Measurements from ENCODE around the gene MYH14.

The MYH14 gene

GRCh38 chr19:50281491-50281890 lies 78.1 kb downstream of the MYH14 start:
- Histone ChIP-seq H3K36me3 (ENCODE audit: control insufficient read depth, low read length) (no peaks in the 10 kb centered on the region), H3K9me2 (replicated peaks; ENCODE audit: control insufficient read depth, low read length) (no peaks in the 10 kb centered on the region), H3K4me2 (ENCODE audit: low read length) (no peak overlapping the region), H3K9me3 (ENCODE audit: control insufficient read depth, insufficient read depth, low read length) (no peaks in the 10 kb centered on the region), H3K4me1 (ENCODE audit: control insufficient read depth, low read length) (no peaks in the 10 kb centered on the region), H3K4me3 (ENCODE audit: low read length) (no peak overlapping the region), H3K27ac (ENCODE audit: low read depth, low read length) (no peak overlapping the region), H3K27me3 (ENCODE audit: control insufficient read depth, low read length) (peaks cover 6% of the 10 kb centered on the region; the same call in 1 of the 2 replicates), H3K79me2 (ENCODE audit: control insufficient read depth, low read length) (no peaks in the 10 kb centered on the region), H3F3A (ENCODE audit: control insufficient read depth, insufficient read depth) (no peaks in the 10 kb centered on the region), H4K20me1 (ENCODE audit: control insufficient read depth, insufficient read depth, low read depth, low read length) (no peaks in the 10 kb centered on the region)
- TF ChIP-seq, protein P1, sequence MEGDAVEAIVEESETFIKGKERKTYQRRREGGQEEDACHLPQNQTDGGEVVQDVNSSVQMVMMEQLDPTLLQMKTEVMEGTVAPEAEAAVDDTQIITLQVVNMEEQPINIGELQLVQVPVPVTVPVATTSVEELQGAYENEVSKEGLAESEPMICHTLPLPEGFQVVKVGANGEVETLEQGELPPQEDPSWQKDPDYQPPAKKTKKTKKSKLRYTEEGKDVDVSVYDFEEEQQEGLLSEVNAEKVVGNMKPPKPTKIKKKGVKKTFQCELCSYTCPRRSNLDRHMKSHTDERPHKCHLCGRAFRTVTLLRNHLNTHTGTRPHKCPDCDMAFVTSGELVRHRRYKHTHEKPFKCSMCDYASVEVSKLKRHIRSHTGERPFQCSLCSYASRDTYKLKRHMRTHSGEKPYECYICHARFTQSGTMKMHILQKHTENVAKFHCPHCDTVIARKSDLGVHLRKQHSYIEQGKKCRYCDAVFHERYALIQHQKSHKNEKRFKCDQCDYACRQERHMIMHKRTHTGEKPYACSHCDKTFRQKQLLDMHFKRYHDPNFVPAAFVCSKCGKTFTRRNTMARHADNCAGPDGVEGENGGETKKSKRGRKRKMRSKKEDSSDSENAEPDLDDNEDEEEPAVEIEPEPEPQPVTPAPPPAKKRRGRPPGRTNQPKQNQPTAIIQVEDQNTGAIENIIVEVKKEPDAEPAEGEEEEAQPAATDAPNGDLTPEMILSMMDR (IDR thresholded peaks at IDR 0.05; ENCODE audit: low read depth, low read length, poor library complexity, severe bottlenecking), result no peak
- no peak for TF ChIP-seq EZH2phosphoT487 (IDR thresholded peaks at IDR 0.05; ENCODE audit: borderline replicate concordance, low read length)

DNA sequence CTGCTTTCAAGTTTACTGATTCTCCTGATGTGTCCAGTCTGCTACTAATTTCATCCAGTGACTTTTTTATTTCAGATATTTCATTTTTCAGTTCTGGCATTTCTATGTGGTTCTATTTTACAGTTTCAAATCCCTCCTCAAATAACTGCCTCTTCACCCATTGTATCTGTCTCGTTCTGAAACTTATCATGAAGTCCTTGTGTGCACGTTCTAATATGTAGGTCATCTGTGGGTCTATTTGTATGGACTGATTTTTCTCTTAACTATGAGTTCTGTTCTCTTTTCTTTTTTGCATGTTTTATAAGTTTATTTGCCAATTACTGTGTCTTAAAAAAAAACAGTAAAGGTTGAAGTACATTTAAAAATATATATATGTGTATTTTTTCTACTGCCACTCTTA lies 82.4 kb downstream of the MYH14 start:
- Histone ChIP-seq H3K9me3 (ENCODE audit: control insufficient read depth, insufficient read depth, low read length) (no peaks in the 10 kb centered on the region), H3K4me2 (ENCODE audit: low read length) (no peak overlapping the region), H4K20me1 (ENCODE audit: control insufficient read depth, insufficient read depth, low read depth, low read length) (no peaks in the 10 kb centered on the region), H3K36me3 (ENCODE audit: control insufficient read depth, low read length) (no peaks in the 10 kb centered on the region), H3K4me1 (ENCODE audit: control insufficient read depth, low read length) (no peaks in the 10 kb centered on the region), H3K27ac (ENCODE audit: low read depth, low read length) (no peak overlapping the region), H3F3A (ENCODE audit: control insufficient read depth, insufficient read depth) (no peaks in the 10 kb centered on the region), H3K27me3 (ENCODE audit: control insufficient read depth, low read length) (peaks cover 9% of the 10 kb centered on the region), H3K4me3 (ENCODE audit: low read length) (no peak overlapping the region), H3K9me2 (replicated peaks; ENCODE audit: control insufficient read depth, low read length) (no peaks in the 10 kb centered on the region), H3K79me2 (ENCODE audit: control insufficient read depth, low read length) (no peaks in the 10 kb centered on the region)
- no peak for TF ChIP-seq EZH2phosphoT487 (IDR thresholded peaks at IDR 0.05; ENCODE audit: borderline replicate concordance, low read length)
- TF ChIP-seq, protein P1 (IDR thresholded peaks at IDR 0.05; ENCODE audit: low read depth, low read length, poor library complexity, severe bottlenecking), result no peak

- Histone ChIP-seq H3K9me3 (ENCODE audit: control insufficient read depth, insufficient read depth, low read length) (no peaks in the 10 kb centered on the region), H3K4me2 (ENCODE audit: low read length) (no peak overlapping the region), H4K20me1 (ENCODE audit: control insufficient read depth, insufficient read depth, low read depth, low read length) (no peaks in the 10 kb centered on the region), H3K4me3 (ENCODE audit: low read length) (no peak overlapping the region), H3K27me3 (ENCODE audit: control insufficient read depth, low read length) (peaks cover 9% of the 10 kb centered on the region), H3K79me2 (ENCODE audit: control insufficient read depth, low read length) (no peaks in the 10 kb centered on the region), H3K4me1 (ENCODE audit: control insufficient read depth, low read length) (no peaks in the 10 kb centered on the region), H3K9me2 (replicated peaks; ENCODE audit: control insufficient read depth, low read length) (no peaks in the 10 kb centered on the region), H3K27ac (ENCODE audit: low read depth, low read length) (no peak overlapping the region), H3F3A (ENCODE audit: control insufficient read depth, insufficient read depth) (no peaks in the 10 kb centered on the region), H3K36me3 (ENCODE audit: control insufficient read depth, low read length) (no peaks in the 10 kb centered on the region)
- TF ChIP-seq, protein P1 (IDR thresholded peaks at IDR 0.05; ENCODE audit: low read depth, low read length, poor library complexity, severe bottlenecking), result no peak
- no peak for TF ChIP-seq EZH2phosphoT487 (IDR thresholded peaks at IDR 0.05; ENCODE audit: borderline replicate concordance, low read length)
Measured at GRCh38 chr19:50286443-50286842, 83.0 kb downstream of the MYH14 start.

DNA sequence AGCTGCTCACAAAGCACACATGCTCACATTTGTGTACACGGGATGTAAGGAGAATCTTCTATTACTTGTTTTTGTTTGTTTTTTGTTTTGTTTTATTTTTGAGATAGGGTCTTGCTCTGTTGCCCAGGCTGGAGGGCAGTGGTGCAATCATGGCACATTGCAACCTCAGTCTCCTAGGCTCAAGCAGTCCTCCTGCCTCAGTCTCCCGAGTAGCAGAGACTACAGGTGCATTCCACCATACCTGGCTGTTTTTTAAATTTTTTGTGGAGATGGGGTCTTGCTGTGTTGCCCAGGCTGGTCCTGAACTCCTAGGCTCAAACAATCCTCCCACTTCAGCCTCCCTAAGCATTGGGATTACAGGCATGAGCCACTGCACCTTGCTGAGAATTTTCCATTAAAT lies 83.9 kb downstream of the MYH14 start:
- no peaks in the 10 kb centered on the region for H3K4me1 ChIP-seq (ENCODE audit: control insufficient read depth, low read length)
- H3K36me3 ChIP-seq (ENCODE audit: control insufficient read depth, low read length), result no peaks in the 10 kb centered on the region
- no peaks in the 10 kb centered on the region for H3F3A ChIP-seq (ENCODE audit: control insufficient read depth, insufficient read depth)
- H4K20me1 ChIP-seq (ENCODE audit: control insufficient read depth, insufficient read depth, low read depth, low read length), result no peaks in the 10 kb centered on the region
- no peak overlapping the region for H3K4me2 ChIP-seq (ENCODE audit: low read length)
- H3K27ac ChIP-seq (ENCODE audit: low read depth, low read length), result no peak overlapping the region
- peaks cover 9% of the 10 kb centered on the region for H3K27me3 ChIP-seq (ENCODE audit: control insufficient read depth, low read length)
- H3K4me3 ChIP-seq (ENCODE audit: low read length), result no peak overlapping the region
- no peaks in the 10 kb centered on the region for H3K79me2 ChIP-seq (ENCODE audit: control insufficient read depth, low read length)
- H3K9me3 ChIP-seq (ENCODE audit: control insufficient read depth, insufficient read depth, low read length), result no peaks in the 10 kb centered on the region
- TF ChIP-seq EZH2phosphoT487 (IDR thresholded peaks at IDR 0.05; ENCODE audit: borderline replicate concordance, low read length), result no peak
- TF ChIP-seq, protein P1 (IDR thresholded peaks at IDR 0.05; ENCODE audit: low read depth, low read length, poor library complexity, severe bottlenecking), result no peak
- no peaks in the 10 kb centered on the region for H3K9me2 ChIP-seq (replicated peaks; ENCODE audit: control insufficient read depth, low read length)

Data from DOHH2 (cell line).